ENCODE data around the gene DZIP1L. TPM values are rescaled to one million over a fixed set of nuclear protein-coding genes. Genes with fewer than 3 reads are reported as not detected.

DZIP1L gene
- total and polyA plus RNA-seq, 4 donors: 1.3 to 48.3 (median 18.4) TPM

GRCh38 chr3:138068046-138068445 is 47.4 kb downstream of the DZIP1L start:
- intact Hi-C loops (cut with DNase I): loop anchor here (1.0 kb wide), 1 partner anchor 51 kb away; no protein-coding TSS in a partner anchor
- H3K4me1 ChIP-seq (ENCODE audit: control insufficient read depth in 1 of 2, insufficient read depth in 2 of 2, low read length in 2 of 2): no peaks in the 10 kb centered on the region
- WGBS, 2 donors: 79 to 80% methylated on average over 8 of the region's 8 CpGs
- no peak overlapping the region for H3K27ac ChIP-seq (ENCODE audit: low read depth in 1 of 2, low read length in 2 of 2)
- H3K27me3 ChIP-seq (ENCODE audit: control insufficient read depth in 1 of 2, insufficient read depth in 2 of 2, low read length in 1 of 2): no peaks in the 10 kb centered on the region
- no peak overlapping the region for H3K4me3 ChIP-seq (ENCODE audit: low read length in 2 of 2)
- ATAC-seq (ENCODE audit: low FRiP score) (no peak), DNase-seq (no peak)
- H3K36me3 ChIP-seq (ENCODE audit: control insufficient read depth in 1 of 2, insufficient read depth in 2 of 2, low read length in 1 of 2): peaks cover 0 to 2% of the 10 kb centered on the region in 2 donors
- no peaks in the 10 kb centered on the region for H3K9me3 ChIP-seq (ENCODE audit: control insufficient read depth, low read length)

GRCh38 chr3:138066972-138067371 is 48.4 kb downstream of the DZIP1L start:
- H3K27me3 ChIP-seq (ENCODE audit: control insufficient read depth in 1 of 2, insufficient read depth in 2 of 2, low read length in 1 of 2): no peaks in the 10 kb centered on the region
- no peaks in the 10 kb centered on the region for H3K9me3 ChIP-seq (ENCODE audit: control insufficient read depth, low read length)
- H3K36me3 ChIP-seq (ENCODE audit: control insufficient read depth in 1 of 2, insufficient read depth in 2 of 2, low read length in 1 of 2): peaks cover 0 to 2% of the 10 kb centered on the region in 2 donors
- H3K4me1 ChIP-seq (ENCODE audit: control insufficient read depth in 1 of 2, insufficient read depth in 2 of 2, low read length in 2 of 2): no peaks in the 10 kb centered on the region
- no peak for ATAC-seq (ENCODE audit: low FRiP score)
- DNase-seq: no peak
- no peak overlapping the region for H3K27ac ChIP-seq (ENCODE audit: low read depth in 1 of 2, low read length in 2 of 2)
- intact Hi-C loops (cut with DNase I): no loop called here
- WGBS, 2 donors: 88 to 90% methylated on average over 3 of the region's 3 CpGs
- H3K4me3 ChIP-seq (ENCODE audit: low read length in 2 of 2): no peak overlapping the region

GRCh38 chr3:138066383-138066782 is 49.0 kb downstream of the DZIP1L start:
- no peaks in the 10 kb centered on the region for H3K4me1 ChIP-seq (ENCODE audit: control insufficient read depth in 1 of 2, insufficient read depth in 2 of 2, low read length in 2 of 2)
- no peak overlapping the region for H3K27ac ChIP-seq (ENCODE audit: low read depth in 1 of 2, low read length in 2 of 2)
- no peak overlapping the region for H3K4me3 ChIP-seq (ENCODE audit: low read length in 2 of 2)
- WGBS, 2 donors: 89 to 94% methylated on average over 8 of the region's 8 CpGs
- peaks cover 0 to 2% of the 10 kb centered on the region in 2 donors for H3K36me3 ChIP-seq (ENCODE audit: control insufficient read depth in 1 of 2, insufficient read depth in 2 of 2, low read length in 1 of 2)
- H3K9me3 ChIP-seq (ENCODE audit: control insufficient read depth, low read length): no peaks in the 10 kb centered on the region
- ATAC-seq (ENCODE audit: low FRiP score) (no peak), DNase-seq (no peak)
- intact Hi-C loops (cut with DNase I): no loop called here
- no peaks in the 10 kb centered on the region for H3K27me3 ChIP-seq (ENCODE audit: control insufficient read depth in 1 of 2, insufficient read depth in 2 of 2, low read length in 1 of 2)

- no peaks in the 10 kb centered on the region for H3K36me3 ChIP-seq (ENCODE audit: control insufficient read depth in 1 of 2, insufficient read depth in 2 of 2, low read length in 1 of 2)
These were observed 49.5 kb downstream of the DZIP1L start for GRCh38 chr3:138065949-138066348.

GRCh38 chr3:138063416-138063815 is 52.0 kb downstream of the DZIP1L start:
- DNase-seq: no peak
- WGBS, 2 donors: 71 to 73% methylated on average over 4 of the region's 4 CpGs
- no peaks in the 10 kb centered on the region for H3K27me3 ChIP-seq (ENCODE audit: control insufficient read depth in 1 of 2, insufficient read depth in 2 of 2, low read length in 1 of 2)
- no peaks in the 10 kb centered on the region for H3K36me3 ChIP-seq (ENCODE audit: control insufficient read depth in 1 of 2, insufficient read depth in 2 of 2, low read length in 1 of 2)
- no peaks in the 10 kb centered on the region for H3K4me1 ChIP-seq (ENCODE audit: control insufficient read depth in 1 of 2, insufficient read depth in 2 of 2, low read length in 2 of 2)
- no peaks in the 10 kb centered on the region for H3K9me3 ChIP-seq (ENCODE audit: control insufficient read depth, low read length)
- H3K4me3 ChIP-seq (ENCODE audit: low read length in 2 of 2): no peak overlapping the region
- no peak for ATAC-seq (ENCODE audit: low FRiP score)
- H3K27ac ChIP-seq (ENCODE audit: low read depth in 1 of 2, low read length in 2 of 2): no peak overlapping the region
- intact Hi-C loops (cut with DNase I): no loop called here

More at GRCh38 chr3:138065949-138066348, 49.5 kb downstream of the DZIP1L start:
- DNase-seq (no peak), ATAC-seq (ENCODE audit: low FRiP score) (no peak)
- Histone ChIP-seq H3K4me1 (ENCODE audit: control insufficient read depth in 1 of 2, insufficient read depth in 2 of 2, low read length in 2 of 2) (no peaks in the 10 kb centered on the region), H3K27me3 (ENCODE audit: control insufficient read depth in 1 of 2, insufficient read depth in 2 of 2, low read length in 1 of 2) (no peaks in the 10 kb centered on the region), H3K4me3 (ENCODE audit: low read length in 2 of 2) (no peak overlapping the region), H3K27ac (ENCODE audit: low read depth in 1 of 2, low read length in 2 of 2) (no peak overlapping the region), H3K9me3 (ENCODE audit: control insufficient read depth, low read length) (no peaks in the 10 kb centered on the region)
- 90 to 92% methylated on average over 2 of the region's 2 CpGs for WGBS, 2 donors
- intact Hi-C loops (cut with DNase I): no loop called here

GRCh38 chr3:138062626-138063025 is 52.8 kb downstream of the DZIP1L start:
- Histone ChIP-seq H3K9me3 (ENCODE audit: control insufficient read depth, low read length) (no peaks in the 10 kb centered on the region), H3K27me3 (ENCODE audit: control insufficient read depth in 1 of 2, insufficient read depth in 2 of 2, low read length in 1 of 2) (no peaks in the 10 kb centered on the region), H3K27ac (ENCODE audit: low read depth in 1 of 2, low read length in 2 of 2) (no peak overlapping the region), H3K4me3 (ENCODE audit: low read length in 2 of 2) (no peak overlapping the region), H3K36me3 (ENCODE audit: control insufficient read depth in 1 of 2, insufficient read depth in 2 of 2, low read length in 1 of 2) (no peaks in the 10 kb centered on the region), H3K4me1 (ENCODE audit: control insufficient read depth in 1 of 2, insufficient read depth in 2 of 2, low read length in 2 of 2) (no peaks in the 10 kb centered on the region)
- ATAC-seq (ENCODE audit: low FRiP score): no peak
- intact Hi-C loops (cut with DNase I): no loop called here
- 10 to 11% methylated on average over 1 of the region's 1 CpG for WGBS, 2 donors
- no peak for DNase-seq

- intact Hi-C loops (cut with DNase I): no loop called here
- ATAC-seq (ENCODE audit: low FRiP score): no peak
These were observed 53.4 kb downstream of the DZIP1L start for GRCh38 chr3:138062037-138062436.

GRCh38 chr3:138060792-138061191 is 54.6 kb downstream of the DZIP1L start:
- Histone ChIP-seq H3K36me3 (ENCODE audit: control insufficient read depth in 1 of 2, insufficient read depth in 2 of 2, low read length in 1 of 2) (no peaks in the 10 kb centered on the region), H3K27ac (ENCODE audit: low read depth in 1 of 2, low read length in 2 of 2) (no peak overlapping the region), H3K27me3 (ENCODE audit: control insufficient read depth in 1 of 2, insufficient read depth in 2 of 2, low read length in 1 of 2) (no peaks in the 10 kb centered on the region), H3K4me1 (ENCODE audit: control insufficient read depth in 1 of 2, insufficient read depth in 2 of 2, low read length in 2 of 2) (no peaks in the 10 kb centered on the region), H3K9me3 (ENCODE audit: control insufficient read depth, low read length) (no peaks in the 10 kb centered on the region), H3K4me3 (ENCODE audit: low read length in 2 of 2) (no peak overlapping the region)
- WGBS, 2 donors: 44 to 95% methylated on average over 1 to 2 of the region's 2 CpGs
- intact Hi-C loops (cut with DNase I): no loop called here
- ATAC-seq (ENCODE audit: low FRiP score): no peak
- DNase-seq: no peak

More at GRCh38 chr3:138062037-138062436, 53.4 kb downstream of the DZIP1L start:
- H3K27ac ChIP-seq (ENCODE audit: low read depth in 1 of 2, low read length in 2 of 2): no peak overlapping the region
- no peak for DNase-seq
- no peaks in the 10 kb centered on the region for H3K36me3 ChIP-seq (ENCODE audit: control insufficient read depth in 1 of 2, insufficient read depth in 2 of 2, low read length in 1 of 2)
- no peaks in the 10 kb centered on the region for H3K4me1 ChIP-seq (ENCODE audit: control insufficient read depth in 1 of 2, insufficient read depth in 2 of 2, low read length in 2 of 2)
- WGBS, 2 donors: 82 to 84% methylated on average over 2 of the region's 2 CpGs
- H3K27me3 ChIP-seq (ENCODE audit: control insufficient read depth in 1 of 2, insufficient read depth in 2 of 2, low read length in 1 of 2): no peaks in the 10 kb centered on the region
- no peak overlapping the region for H3K4me3 ChIP-seq (ENCODE audit: low read length in 2 of 2)
- no peaks in the 10 kb centered on the region for H3K9me3 ChIP-seq (ENCODE audit: control insufficient read depth, low read length)

GRCh38 chr3:138059261-138059660 is 56.1 kb downstream of the DZIP1L start:
- intact Hi-C loops (cut with DNase I): loop anchor here in 1 of 2 donors (10.0 kb wide), 1 partner anchor 954 kb away; no protein-coding TSS in a partner anchor
- DNase-seq (no peak), ATAC-seq (ENCODE audit: low FRiP score) (peak; percentile 15)

More at GRCh38 chr3:138059261-138059660, 56.1 kb downstream of the DZIP1L start:
- Histone ChIP-seq H3K9me3 (ENCODE audit: control insufficient read depth, low read length) (no peaks in the 10 kb centered on the region), H3K27ac (ENCODE audit: low read depth in 1 of 2, low read length in 2 of 2) (no peak overlapping the region), H3K36me3 (ENCODE audit: control insufficient read depth in 1 of 2, insufficient read depth in 2 of 2, low read length in 1 of 2) (no peaks in the 10 kb centered on the region), H3K4me3 (ENCODE audit: low read length in 2 of 2) (no peak overlapping the region), H3K27me3 (ENCODE audit: control insufficient read depth in 1 of 2, insufficient read depth in 2 of 2, low read length in 1 of 2) (no peaks in the 10 kb centered on the region), H3K4me1 (ENCODE audit: control insufficient read depth in 1 of 2, insufficient read depth in 2 of 2, low read length in 2 of 2) (no peaks in the 10 kb centered on the region)
